ENCODE results near the gene C13orf46. TPM values are rescaled to one million over a fixed set of nuclear protein-coding genes. Genes with fewer than 3 reads are reported as not detected.

The C13orf46 gene
- polyA plus RNA-seq, 4 donors, result 0.06 to 0.40 (median 0.15) TPM

GRCh38 chr13:114010401-114011101 is 36.7 kb upstream of the C13orf46 start:
- DNase-seq (ENCODE audit: low read depth in 4 of 4, low spot score in 2 of 4), result no peak

DNA sequence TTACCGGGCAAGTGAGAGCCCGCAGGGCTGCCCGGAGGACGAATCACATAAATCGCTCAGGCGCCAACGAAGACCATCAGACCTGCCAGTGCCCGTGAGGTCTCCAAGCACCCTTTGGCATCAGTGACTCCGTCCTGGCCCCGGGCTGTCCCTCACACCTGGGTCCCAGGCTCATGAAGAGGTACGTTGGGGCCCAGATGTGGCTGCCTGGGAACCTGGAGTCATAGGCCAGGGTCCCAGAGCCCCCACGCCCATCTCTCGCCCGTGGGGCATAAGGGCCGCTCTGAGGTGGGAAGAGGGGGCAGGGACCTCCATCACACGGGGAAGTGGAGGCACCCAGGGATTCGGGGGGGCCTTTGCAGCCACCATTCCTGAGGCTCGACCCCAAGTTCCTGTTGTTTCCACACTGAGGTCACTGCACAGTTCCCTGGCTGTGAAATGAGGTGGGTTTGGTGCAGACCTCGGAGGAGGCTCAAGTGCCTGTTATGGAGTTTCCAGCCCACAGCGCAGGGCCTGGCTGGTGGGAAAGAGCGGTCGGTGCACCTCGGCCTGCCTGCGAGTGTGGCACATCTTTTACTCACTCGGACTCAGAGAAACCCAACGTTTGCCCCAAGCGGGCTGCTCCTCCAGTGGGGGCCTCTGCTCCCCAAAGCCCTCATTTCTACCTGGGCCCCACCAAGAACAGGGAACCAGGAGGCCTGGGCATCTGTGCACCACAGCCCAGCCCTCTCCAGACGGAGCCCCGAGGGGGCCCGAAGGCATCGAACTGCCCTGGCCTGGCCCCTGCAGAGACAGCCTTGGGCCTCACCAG is 35.9 kb upstream of the C13orf46 start:
- DNase-seq (ENCODE audit: low read depth in 4 of 4, low spot score in 2 of 4), result no peak

GRCh38 chr13:114008964-114009589 is 35.2 kb upstream of the C13orf46 start:
- DNase-seq (ENCODE audit: low read depth in 4 of 4, low spot score in 2 of 4), result no peak

DNA sequence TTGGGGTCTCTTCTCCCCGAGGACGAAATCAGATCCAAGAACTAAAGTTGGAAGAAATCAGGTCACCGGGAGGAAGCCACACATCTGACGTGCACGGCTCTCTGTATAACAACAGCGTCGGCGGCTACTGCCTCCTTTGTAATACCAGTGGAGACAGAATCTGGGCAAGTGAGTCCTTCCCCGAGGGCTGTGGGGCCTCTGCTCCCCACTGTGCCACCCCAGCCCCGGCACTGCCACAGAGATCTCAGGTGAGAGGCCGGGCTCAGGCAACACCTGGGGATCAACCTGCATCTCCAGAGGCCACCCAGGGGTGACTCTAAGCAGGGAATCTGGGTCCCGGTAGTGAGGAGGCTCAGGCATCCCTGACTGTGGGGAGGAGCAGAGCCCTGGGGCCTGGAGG is 33.7 kb upstream of the C13orf46 start:
- no peak for DNase-seq (ENCODE audit: low read depth in 4 of 4, low spot score in 2 of 4)

- no peak for DNase-seq (ENCODE audit: low read depth in 4 of 4, low spot score in 2 of 4)
Measured at GRCh38 chr13:114005206-114005724, 31.4 kb upstream of the C13orf46 start.

DNA sequence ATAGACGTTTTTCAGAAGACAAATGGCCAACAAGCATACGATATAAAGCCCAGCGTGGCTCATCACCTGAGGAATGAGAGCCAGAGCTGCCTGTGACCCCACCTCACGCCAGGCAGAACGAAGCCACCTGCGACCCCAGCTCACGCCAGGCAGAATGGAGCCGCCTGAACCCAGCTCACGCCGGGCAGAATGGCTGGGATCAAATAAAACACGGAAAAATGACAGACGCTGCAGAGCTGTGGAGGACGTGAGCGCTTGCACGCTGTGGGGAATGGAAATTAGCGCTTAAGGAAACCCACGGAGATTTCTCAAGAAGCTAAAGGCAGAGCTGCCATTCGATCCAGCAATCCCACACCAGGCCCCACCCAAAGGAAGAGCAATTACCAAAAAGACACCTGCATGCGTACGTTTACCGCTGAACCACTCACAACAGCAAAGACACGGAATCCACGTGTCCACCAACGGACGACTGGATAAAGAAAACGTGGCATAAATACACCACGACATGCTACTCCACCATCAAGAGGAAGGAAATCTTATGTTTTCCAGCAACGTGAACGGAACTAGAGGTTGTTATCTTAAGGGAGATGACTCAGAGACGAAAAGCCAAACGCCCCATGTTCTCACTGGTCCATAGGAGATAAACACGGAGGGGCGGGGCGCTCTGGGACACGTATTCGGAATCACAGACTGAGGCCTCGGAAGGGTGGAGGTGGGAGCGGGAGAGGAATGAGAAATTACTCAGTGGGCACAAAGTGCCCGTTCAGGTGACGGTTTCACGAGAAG is 30.7 kb upstream of the C13orf46 start:
- DNase-seq (ENCODE audit: low read depth in 4 of 4, low spot score in 2 of 4), result no peak

DNA sequence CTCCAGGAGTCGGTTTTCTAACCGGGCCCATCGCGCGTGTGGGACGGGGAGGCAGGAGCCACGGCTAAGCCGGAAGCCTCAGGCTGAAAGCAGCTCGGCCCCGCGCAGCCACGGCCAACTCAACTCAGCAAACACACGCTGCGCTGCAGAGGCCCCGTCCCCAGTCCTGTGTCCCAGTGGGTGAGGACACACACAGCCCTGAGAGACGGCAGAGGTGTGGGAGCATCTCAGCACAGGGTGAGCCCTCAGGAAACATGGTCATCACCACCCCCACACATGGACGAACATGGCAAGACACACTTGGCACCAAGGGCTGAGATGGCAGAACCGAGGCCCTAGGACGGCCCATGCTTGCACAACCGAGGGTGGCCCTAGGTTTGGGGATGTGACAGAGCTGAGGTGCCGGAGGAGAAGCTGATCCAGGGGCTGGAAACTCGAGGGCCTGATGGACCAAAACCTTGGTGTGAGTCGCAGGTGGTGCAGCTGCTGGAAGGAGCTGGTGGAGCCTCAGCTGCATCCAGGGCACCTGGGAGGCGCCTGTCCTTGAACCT is 29.0 kb upstream of the C13orf46 start:
- no peak for DNase-seq (ENCODE audit: low read depth in 4 of 4, low spot score in 2 of 4)

DNA sequence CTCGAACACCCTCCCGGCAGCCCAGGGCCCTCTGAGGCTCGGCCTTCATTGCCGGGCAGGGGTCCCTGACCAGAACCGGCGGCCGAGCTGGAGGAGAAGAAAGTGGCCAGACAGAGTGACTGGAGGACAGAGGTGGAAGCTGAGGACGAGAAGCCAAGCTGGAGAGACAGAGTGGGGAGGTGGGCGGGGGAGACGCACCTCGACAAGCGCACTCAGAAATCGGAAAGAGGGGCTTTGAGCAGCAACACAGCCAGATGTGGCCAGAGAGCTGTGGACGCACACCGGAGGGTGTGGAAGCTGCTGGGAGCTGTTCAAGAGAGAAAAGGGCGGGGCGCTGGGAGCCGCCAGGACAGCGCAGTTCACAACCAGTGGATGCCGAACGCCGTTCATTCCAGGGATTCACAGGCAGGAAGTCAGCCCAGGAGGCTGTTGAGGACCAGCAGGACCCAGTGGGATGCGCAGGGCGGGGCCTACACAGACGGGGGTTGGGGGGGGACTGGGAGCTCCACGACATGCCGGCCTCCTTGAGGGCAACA is 28.2 kb upstream of the C13orf46 start:
- DNase-seq (ENCODE audit: low read depth in 4 of 4, low spot score in 2 of 4), result no peak

DNA sequence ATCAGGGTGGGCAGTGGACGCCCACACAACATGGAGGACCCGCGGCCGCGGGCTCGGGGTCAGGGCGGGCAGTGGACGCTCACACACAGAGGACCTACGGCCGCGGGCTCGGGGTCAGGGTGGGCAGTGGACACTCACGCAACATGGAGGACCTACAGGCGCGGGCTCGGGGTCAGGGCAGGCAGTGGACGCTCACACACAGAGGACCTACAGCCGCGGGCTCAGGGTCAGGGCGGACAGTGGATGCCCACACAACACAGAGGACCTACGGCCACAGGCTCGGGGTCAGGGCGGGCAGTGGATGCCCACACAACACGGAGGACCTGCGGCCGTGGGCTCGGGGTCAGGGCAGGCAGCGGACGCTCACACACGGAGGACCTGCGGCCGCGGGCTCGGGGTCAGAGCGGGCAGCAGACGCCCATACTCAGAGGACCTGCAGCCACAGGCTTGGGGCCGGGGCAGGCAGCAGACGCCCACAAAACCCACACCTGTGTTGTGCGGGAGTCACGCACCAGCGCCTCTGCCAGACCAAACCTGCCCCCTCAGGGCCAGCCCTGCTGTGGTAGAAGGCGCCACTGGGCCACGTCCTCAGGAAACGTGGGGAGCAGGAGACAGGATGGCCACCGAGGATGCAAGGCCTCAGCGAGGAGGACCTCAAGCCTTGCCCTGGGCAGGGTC is 27.6 kb upstream of the C13orf46 start:
- no peak for DNase-seq (ENCODE audit: low read depth in 4 of 4, low spot score in 2 of 4)

- DNase-seq (ENCODE audit: low read depth in 4 of 4, low spot score in 2 of 4), result no peak
Measured at GRCh38 chr13:114000151-114001040, 26.5 kb upstream of the C13orf46 start.

- no peak for DNase-seq (ENCODE audit: low read depth in 4 of 4, low spot score in 2 of 4)
Measured at GRCh38 chr13:113999618-113999910, 25.7 kb upstream of the C13orf46 start.

- no peak for DNase-seq (ENCODE audit: low read depth in 4 of 4, low spot score in 2 of 4)
Measured at GRCh38 chr13:113998781-113999617, 25.1 kb upstream of the C13orf46 start.

DNA sequence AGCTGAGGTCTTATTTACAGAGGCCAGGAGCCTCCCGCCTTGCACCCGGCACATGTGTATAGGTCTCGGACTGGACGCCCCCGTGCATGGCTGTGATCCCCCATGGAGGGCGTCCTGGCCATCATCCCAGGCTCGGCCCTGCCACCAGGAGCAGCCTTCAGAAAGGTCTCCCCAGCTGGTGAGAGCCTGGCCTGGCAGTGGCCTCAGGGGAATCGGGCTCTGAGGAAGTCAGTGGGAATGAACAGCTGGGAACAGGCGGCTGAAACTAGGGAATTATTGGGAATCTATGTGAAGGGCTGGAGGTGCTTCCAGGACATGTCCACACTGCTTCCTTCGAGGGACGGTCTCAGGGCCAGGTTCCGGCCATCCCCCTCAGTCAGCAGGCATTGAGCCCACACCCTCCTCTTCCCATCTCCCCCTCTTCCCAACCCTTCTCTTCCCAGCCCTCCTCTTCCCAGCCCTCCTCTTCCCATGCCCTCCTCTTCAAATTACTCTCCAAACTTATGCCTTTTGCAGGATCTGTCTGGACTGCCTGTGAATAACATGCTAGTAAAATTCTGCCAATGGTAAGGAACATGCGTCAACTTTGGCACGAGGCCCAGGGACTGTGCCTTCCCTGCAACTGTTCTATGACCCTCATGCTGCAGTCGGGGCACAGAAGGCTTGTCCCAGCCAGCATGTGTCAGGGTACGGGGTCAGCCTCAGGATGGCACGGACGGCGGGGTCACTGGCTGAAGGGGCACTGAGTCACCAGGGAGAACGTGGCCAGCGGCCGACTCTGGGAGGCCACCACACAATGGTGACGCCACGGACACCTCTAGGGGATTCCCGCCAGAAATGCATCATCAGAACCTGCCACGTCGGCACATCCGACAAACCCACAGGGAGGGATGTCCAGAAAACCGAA is 24.2 kb upstream of the C13orf46 start:
- DNase-seq (ENCODE audit: low read depth in 4 of 4, low spot score in 2 of 4), result no peak

- no peak for DNase-seq (ENCODE audit: low read depth in 4 of 4, low spot score in 2 of 4)
Measured at GRCh38 chr13:113996912-113997745, 23.3 kb upstream of the C13orf46 start.

DNA sequence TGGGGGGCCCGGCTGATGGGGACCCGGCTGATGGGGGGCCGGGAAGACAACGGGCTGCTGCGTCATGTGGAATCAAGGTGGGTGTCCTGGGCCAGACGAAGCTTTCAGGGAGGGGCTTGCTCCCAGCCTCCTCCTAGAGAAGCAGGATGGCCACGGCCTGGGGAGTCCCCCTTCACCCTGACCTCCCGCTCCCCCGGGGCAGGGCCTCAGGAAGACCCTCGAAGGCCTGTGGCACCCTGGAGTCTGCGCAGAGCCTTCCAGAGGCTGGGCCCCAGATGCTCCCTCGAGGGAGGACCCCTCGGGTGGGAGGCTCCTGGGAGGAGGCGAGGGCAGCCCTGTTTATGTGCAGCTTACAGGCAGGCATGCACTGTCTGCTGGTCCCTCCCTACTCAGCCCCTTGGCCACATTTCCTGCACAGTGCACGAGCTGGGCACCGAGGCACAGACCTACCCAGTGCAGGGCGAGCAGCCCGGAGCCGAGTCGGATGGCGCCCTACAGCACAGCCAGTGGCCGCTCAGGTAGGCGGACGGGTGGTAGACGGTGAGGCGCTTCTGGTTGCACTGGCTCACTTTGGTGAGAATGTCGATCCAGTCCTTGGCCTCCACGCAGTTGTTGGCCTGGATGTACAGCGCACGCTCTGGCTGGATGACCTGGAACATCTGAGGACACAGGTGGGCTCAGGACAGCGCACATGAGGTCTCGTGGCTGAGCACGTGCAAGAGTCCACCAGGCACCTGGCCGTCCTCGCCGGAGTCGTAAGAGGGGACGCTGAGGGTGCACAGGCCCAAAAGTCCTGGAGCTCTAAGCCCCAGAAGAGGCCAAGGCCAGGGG is 22.4 kb upstream of the C13orf46 start:
- no peak for DNase-seq (ENCODE audit: low read depth in 4 of 4, low spot score in 2 of 4)

Measured in left renal cortex interstitium (tissue), 4 donors.